Sigmoid colon (tissue), 7 donors: ENCODE data around the gene ADCK2. TPM values are rescaled to one million over a fixed set of nuclear protein-coding genes. Genes with fewer than 3 reads are reported as not detected.

Experiments
- DNase-seq: peaks from one replicate; pipeline ENCODE4 v3.0.0-alpha.2; 2019
- H3K27ac ChIP-seq, 4 donors: fragments of 200-600 bp; sonication (generic); one replicate each; pipeline ENCODE4 v1.5.1; 2016 to 2019; ENCODE audit warnings: mild to moderate bottlenecking in 1 of 4
- H3K27me3 ChIP-seq, 3 donors: fragments of 200-600 bp; sonication (generic); one replicate each; pipeline ENCODE4 v1.5.1; 2019; ENCODE audit warnings: mild to moderate bottlenecking in 1 of 3
- H3K36me3 ChIP-seq, 4 donors: fragments of 200-600 bp; sonication (generic); one replicate each; pipeline ENCODE4 v1.5.1; 2016 to 2019
- H3K4me1 ChIP-seq, 4 donors: fragments of 200-600 bp; sonication (generic); one replicate each; pipeline ENCODE4 v1.5.1; 2017 to 2019
- H3K4me3 ChIP-seq, 4 donors: fragments of 200-600 bp; sonication (generic); one replicate each; pipeline ENCODE4 v1.5.1; 2017 to 2019; ENCODE audit warnings: mild to moderate bottlenecking in 2 of 4, moderate library complexity in 1 of 4
- H3K9me3 ChIP-seq, 4 donors: fragments of 200-600 bp in 3 of 4; sonication (generic) in 3 of 4; one replicate each; pipeline versions ENCODE4 v1.5.1 to v1.6.1; 2013 to 2019
- EP300 ChIP-seq, 4 donors: sonication (generic); formaldehyde crosslinking; IDR thresholded peaks; one replicate each; pipeline ENCODE4 v1.6.1; 2017; ENCODE audit warnings: antibody characterized with exemption in 4 of 4
- POLR2A ChIP-seq, 2 donors: fragments of 450-650 bp; IDR thresholded peaks; one replicate each; pipeline ENCODE4 v1.6.1; 2016; ENCODE audit warnings: antibody characterized with exemption in 2 of 2, mild to moderate bottlenecking in 2 of 2, moderate library complexity in 2 of 2
- POLR2AphosphoS5 ChIP-seq, 4 donors: sonication (generic); formaldehyde crosslinking; IDR thresholded peaks; one replicate each; pipeline ENCODE4 v1.6.1; 2017; ENCODE audit warnings: antibody characterized with exemption in 4 of 4
- WGBS, 2 donors: extraction: QIAGEN DNeasy Blood & Tissue Kit; methylation state at CpG; one replicate each; pipeline ENCODE4 v1.1.7; 2013; 5-methylcytosine and 5-hydroxymethylcytosine counted together
- intact Hi-C: fragments of 100-400 bp; cut with DNase I; formaldehyde crosslinking; loops from one replicate; pipeline ENCODE4 v1.15.1; 2023
- polyA plus RNA-seq, 3 donors: library from polyadenylated mRNA; stranded (reverse); fragments of 200-250 nt; gene quantifications; one replicate each; pipeline ENCODE4 v1.2.3, GENCODE V29; 2013
- total RNA-seq, 4 donors: library from RNA; depleted of rRNA; stranded (reverse); fragments of >200 nt; gene quantifications; one replicate each; pipeline ENCODE4 v1.1.0, GENCODE V29; 2016
- TF ChIP-seq, protein P1 (sequence below), 4 experiments: fragments of 450-650 bp in 3 of 4; fragments of 200-600 bp in 1 of 4; IDR thresholded peaks; one replicate each; pipeline ENCODE4 v1.5.1; 2016 to 2019; ENCODE audit warnings: antibody characterized with exemption in 4 of 4, mild to moderate bottlenecking in 3 of 4, moderate library complexity in 2 of 4
- donor health status: healthy with polysubstance abuse.
- donor health status: Bipolar disorder and iron deficiency.
- donor health status: healthy.

ADCK2 gene
- total and polyA plus RNA-seq, 7 donors = 14.8 to 24.0 (median 20.5) TPM

DNA sequence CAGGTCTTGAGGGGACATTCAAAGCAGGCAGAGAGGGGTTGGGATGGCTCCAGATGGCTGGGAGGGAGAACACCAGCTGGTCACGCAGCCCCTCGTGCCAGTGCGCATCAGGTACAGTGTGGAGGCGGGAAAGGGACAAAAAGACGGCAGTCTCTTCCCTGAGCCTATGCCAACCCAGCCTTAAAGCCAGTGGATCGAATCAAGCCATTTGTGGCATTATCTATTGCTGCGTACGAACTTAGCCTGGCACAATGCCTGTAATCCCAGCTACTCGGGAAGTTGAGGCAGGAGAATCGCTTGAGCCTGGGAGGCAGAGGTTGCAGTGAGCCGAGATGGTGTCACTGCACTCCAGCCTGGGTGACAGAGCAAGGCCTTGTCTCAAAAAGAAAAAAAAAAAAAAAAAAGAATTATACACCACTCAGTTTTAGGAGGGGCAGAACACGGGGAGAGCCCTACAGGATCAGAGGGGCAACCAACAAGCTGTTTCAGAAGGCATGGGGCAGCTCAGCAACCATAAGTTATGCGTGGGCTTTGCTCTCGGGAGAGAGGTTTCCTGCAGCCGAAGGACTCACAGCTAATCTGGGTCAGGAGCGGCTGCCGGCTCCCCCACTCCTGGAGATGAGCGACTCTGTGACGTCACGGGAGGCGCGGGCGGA lies 23.4 kb downstream of the ADCK2 start:
- Histone ChIP-seq H3K27me3 (no peaks in the 10 kb centered on the region), H3K27ac (peak overlapping the region; percentile 94 to 98 (median 95)), H3K4me1 (peaks cover 0 to 28% (median 22%) of the 10 kb centered on the region in 4 donors), H3K9me3 (no peaks in the 10 kb centered on the region), H3K4me3 (peak overlapping the region; percentile 71 to 93 (median 87)), H3K36me3 (peaks cover 0 to 23% (median 3%) of the 10 kb centered on the region in 4 donors)
- DNase-seq = peak; percentile 98
- TF ChIP-seq EP300 (IDR thresholded peaks at IDR 0.05) = no peak
- TF ChIP-seq, protein P1, sequence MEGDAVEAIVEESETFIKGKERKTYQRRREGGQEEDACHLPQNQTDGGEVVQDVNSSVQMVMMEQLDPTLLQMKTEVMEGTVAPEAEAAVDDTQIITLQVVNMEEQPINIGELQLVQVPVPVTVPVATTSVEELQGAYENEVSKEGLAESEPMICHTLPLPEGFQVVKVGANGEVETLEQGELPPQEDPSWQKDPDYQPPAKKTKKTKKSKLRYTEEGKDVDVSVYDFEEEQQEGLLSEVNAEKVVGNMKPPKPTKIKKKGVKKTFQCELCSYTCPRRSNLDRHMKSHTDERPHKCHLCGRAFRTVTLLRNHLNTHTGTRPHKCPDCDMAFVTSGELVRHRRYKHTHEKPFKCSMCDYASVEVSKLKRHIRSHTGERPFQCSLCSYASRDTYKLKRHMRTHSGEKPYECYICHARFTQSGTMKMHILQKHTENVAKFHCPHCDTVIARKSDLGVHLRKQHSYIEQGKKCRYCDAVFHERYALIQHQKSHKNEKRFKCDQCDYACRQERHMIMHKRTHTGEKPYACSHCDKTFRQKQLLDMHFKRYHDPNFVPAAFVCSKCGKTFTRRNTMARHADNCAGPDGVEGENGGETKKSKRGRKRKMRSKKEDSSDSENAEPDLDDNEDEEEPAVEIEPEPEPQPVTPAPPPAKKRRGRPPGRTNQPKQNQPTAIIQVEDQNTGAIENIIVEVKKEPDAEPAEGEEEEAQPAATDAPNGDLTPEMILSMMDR (IDR thresholded peaks at IDR 0.05) = no peak
- no peak for TF ChIP-seq POLR2AphosphoS5 (IDR thresholded peaks at IDR 0.05)
- TF ChIP-seq POLR2A (IDR thresholded peaks at IDR 0.05) = no peak
- intact Hi-C loops = loop anchor here (2.0 to 5.0 kb wide), 2 partner anchors 226 to 319 kb away; partner anchors contain the start of genes BRAF and MRPS33
- WGBS, 2 donors = 20 to 29% methylated on average over 23 of the region's 23 CpGs

DNA sequence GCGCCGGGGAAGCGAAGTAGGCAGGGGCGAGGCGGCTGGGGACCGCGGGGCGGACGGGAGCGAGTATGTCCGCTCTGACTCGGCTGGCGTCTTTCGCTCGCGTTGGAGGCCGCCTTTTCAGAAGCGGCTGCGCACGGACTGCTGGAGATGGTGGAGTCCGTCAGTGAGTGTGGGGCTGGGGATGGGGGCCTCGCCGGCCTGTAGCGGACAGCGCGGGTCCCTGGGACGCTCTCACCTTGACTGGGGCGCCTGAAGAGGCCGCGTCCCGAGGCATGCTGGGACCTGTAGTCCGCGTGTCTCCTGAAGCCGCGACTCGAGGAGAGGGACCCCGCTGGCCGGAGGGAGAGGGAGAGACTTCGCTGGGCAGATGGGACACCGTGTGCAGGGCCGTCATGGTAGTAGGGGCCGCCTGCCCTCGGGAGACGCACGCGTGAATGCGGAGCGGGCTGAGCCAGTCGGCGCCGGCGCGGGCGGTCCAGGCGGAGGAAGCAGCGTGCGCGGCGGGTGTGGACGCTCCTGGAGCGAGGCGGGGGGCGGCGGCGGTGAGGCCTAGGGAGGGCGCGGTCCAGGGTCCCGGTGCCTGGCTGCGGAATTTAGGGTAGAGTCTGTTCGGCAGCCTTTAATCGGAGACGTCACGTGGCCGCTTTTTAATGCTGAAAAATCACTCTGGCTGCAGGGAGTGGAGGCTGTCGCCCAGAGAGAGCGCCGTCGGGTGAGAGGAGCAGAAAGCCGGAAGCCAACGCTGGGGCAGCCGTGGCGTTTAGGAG lies 24.1 kb downstream of the ADCK2 start, which contains the start of gene NDUFB2:
Gene NDUFB2 (plus strand): TSS at position 29 of the 767 bp plus-strand sequence. CDS start 37 bp downstream, at position 66.
- 0% methylated on average over 82 of the region's 82 CpGs for WGBS, 2 donors
- Histone ChIP-seq H3K4me1 (peaks cover 0 to 28% (median 22%) of the 10 kb centered on the region in 4 donors), H3K4me3 (peak within 1 kb of the TSS; percentile 71 to 93 (median 87)), H3K9me3 (no peaks in the 10 kb centered on the region), H3K27ac (peak within 1 kb of the TSS; percentile 94 to 98 (median 95)), H3K36me3 (peaks cover 0 to 16% (median under 1%) of the 10 kb centered on the region in 4 donors), H3K27me3 (no peaks in the 10 kb centered on the region)
- peak; percentile 90 for DNase-seq
- intact Hi-C loops = loop anchor here (1.0 to 5.0 kb wide), 3 partner anchors 23 to 318 kb away; partner anchors contain the start of genes BRAF and MRPS33
- TF ChIP-seq POLR2AphosphoS5 (IDR thresholded peaks at IDR 0.05) (peak; percentile 94 to 98 (median 96)), POLR2A (IDR thresholded peaks at IDR 0.05) (peak; percentile 73 to 91), EP300 (IDR thresholded peaks at IDR 0.05) (no peak)
- TF ChIP-seq, protein P1 (IDR thresholded peaks at IDR 0.05) = no peak

DNA sequence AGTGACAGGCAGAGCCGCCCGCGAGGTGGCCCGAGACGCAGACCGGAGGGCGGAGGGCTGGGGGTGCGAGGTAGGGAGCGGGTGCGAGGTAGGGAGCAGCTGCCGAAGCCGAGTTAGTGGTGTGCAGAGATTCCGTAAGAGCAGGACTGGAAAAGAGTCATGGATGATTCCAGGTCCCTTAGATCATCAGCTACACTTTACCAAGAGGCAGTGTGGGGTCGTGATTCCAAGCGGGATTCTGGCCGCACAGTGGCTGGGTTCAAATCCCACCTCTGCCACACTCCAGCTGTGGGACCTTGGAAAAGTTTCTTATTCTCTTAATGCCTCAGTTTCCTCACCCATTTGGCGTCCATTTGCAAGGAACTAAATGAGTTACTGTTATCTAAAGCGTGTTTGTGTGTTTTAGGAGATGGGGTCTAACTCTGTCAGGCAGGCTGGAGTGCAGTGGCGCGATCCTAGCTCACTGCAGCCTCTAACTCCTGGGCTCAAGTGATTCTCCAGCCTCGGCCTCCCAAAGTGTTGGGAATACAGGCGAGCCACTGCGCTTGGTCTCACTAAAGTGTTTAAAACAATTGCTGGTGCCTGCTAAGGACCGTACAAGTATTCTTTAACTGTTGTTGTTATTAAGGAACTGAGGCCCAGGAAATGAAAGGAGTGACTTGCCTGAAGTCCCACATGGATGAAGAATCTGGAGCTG lies 24.9 kb downstream of the ADCK2 start:
- intact Hi-C loops = loop anchor here (1.0 to 5.0 kb wide), 3 partner anchors 23 to 317 kb away; partner anchors contain the start of genes BRAF and MRPS33
- WGBS, 2 donors = 23 to 29% methylated on average over 24 of the region's 24 CpGs

DNA sequence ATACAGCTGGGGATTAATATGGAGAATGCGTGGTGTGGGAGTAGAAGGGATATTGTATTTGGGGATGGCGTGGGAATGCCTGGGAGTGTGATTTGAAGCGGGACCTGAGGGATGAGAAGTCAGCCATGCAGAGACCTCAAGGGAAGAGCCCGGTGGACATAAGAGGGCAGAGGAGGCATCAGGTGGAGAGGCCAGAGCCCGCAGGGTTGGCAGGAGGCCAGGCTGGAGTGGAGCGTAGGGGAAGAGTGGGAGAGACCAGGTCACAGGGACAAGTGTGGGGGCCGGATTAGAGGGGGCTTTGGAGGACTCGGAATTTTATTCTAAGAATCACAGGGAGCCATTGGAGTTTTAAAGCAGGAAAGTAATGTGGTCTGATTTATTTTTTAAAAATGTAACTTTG lies 25.7 kb downstream of the ADCK2 start:
- Histone ChIP-seq H3K9me3 (peaks cover 0 to under 1% (median 0%) of the 10 kb centered on the region in 4 donors), H3K27me3 (no peaks in the 10 kb centered on the region), H3K27ac (no peak overlapping the region), H3K4me3 (peak overlapping the region in 1 of 4 donors; percentile 85), H3K36me3 (peaks cover 0 to 16% (median 0%) of the 10 kb centered on the region in 4 donors), H3K4me1 (peaks cover 0 to 34% (median 22%) of the 10 kb centered on the region in 4 donors)
- TF ChIP-seq POLR2AphosphoS5 (IDR thresholded peaks at IDR 0.05) = no peak
- 85 to 91% methylated on average over 8 of the region's 8 CpGs for WGBS, 2 donors
- intact Hi-C loops = loop anchor here (5.0 kb wide), 1 partner anchor 224 kb away; the partner anchor contains the start of gene BRAF
- no peak for DNase-seq

More for the DNA sequence above, 24.9 kb downstream of the ADCK2 start:
- Histone ChIP-seq H3K27me3 (no peaks in the 10 kb centered on the region), H3K36me3 (peaks cover 0 to 10% (median 0%) of the 10 kb centered on the region in 4 donors), H3K9me3 (no peaks in the 10 kb centered on the region), H3K4me3 (peak overlapping the region; percentile 71 to 93 (median 87)), H3K27ac (peak overlapping the region; percentile 94 to 98 (median 95)), H3K4me1 (peaks cover 0 to 30% (median 22%) of the 10 kb centered on the region in 4 donors)
- no peak for TF ChIP-seq EP300 (IDR thresholded peaks at IDR 0.05)
- no peak for TF ChIP-seq POLR2A (IDR thresholded peaks at IDR 0.05)
- TF ChIP-seq POLR2AphosphoS5 (IDR thresholded peaks at IDR 0.05) = no peak
- TF ChIP-seq, protein P1 (IDR thresholded peaks at IDR 0.05) = no peak
- DNase-seq = no peak
